Ishikawa (cell line): ENCODE measurements around the gene WDR5.

Experiments
- CEBPB ChIP-seq: IDR thresholded peaks from 2 replicates; pipeline ENCODE4 v1.6.1; 2012
- CREB1 ChIP-seq: IDR thresholded peaks from 2 replicates; pipeline ENCODE4 v1.6.1; 2012; ENCODE audit warnings: low read depth
- EGR1 ChIP-seq: IDR thresholded peaks from 2 replicates; pipeline ENCODE4 v1.6.1; 2012
- EP300 ChIP-seq: IDR thresholded peaks from 2 replicates; pipeline ENCODE4 v1.6.1; 2012; ENCODE audit warnings: borderline replicate concordance
- FOXM1 ChIP-seq: IDR thresholded peaks from 2 replicates; pipeline ENCODE4 v1.6.1; 2012; ENCODE audit warnings: low read depth, borderline replicate concordance
- NFIC ChIP-seq: IDR thresholded peaks from 2 replicates; pipeline ENCODE4 v1.6.1; 2012
- RAD21 ChIP-seq: IDR thresholded peaks from 2 replicates; pipeline ENCODE4 v1.6.1; 2012; ENCODE audit warnings: low read depth
- REST ChIP-seq: IDR thresholded peaks from 2 replicates; pipeline ENCODE4 v1.6.1; 2012; ENCODE audit warnings: low read depth, mild to moderate bottlenecking
- TAF1 ChIP-seq: IDR thresholded peaks from 2 replicates; pipeline ENCODE4 v1.6.1; 2012; ENCODE audit warnings: low read depth, mild to moderate bottlenecking
- TCF12 ChIP-seq: IDR thresholded peaks from 2 replicates; pipeline ENCODE4 v1.6.1; 2012; ENCODE audit warnings: low read depth
- TEAD4 ChIP-seq: IDR thresholded peaks from 2 replicates; pipeline ENCODE4 v1.6.1; 2012
- YY1 ChIP-seq: IDR thresholded peaks from 2 replicates; pipeline ENCODE4 v1.6.1; 2012; ENCODE audit warnings: low read depth
- ZBTB7A ChIP-seq: IDR thresholded peaks from 2 replicates; pipeline ENCODE4 v1.6.1; 2012; ENCODE audit warnings: low read depth
- TF ChIP-seq, protein P1 (sequence below): IDR thresholded peaks from 2 replicates; pipeline ENCODE4 v1.6.1; 2012
- TF ChIP-seq, protein P2 (sequence below): IDR thresholded peaks from 2 replicates; pipeline ENCODE4 v1.6.1; 2012

Gene WDR5

DNA sequence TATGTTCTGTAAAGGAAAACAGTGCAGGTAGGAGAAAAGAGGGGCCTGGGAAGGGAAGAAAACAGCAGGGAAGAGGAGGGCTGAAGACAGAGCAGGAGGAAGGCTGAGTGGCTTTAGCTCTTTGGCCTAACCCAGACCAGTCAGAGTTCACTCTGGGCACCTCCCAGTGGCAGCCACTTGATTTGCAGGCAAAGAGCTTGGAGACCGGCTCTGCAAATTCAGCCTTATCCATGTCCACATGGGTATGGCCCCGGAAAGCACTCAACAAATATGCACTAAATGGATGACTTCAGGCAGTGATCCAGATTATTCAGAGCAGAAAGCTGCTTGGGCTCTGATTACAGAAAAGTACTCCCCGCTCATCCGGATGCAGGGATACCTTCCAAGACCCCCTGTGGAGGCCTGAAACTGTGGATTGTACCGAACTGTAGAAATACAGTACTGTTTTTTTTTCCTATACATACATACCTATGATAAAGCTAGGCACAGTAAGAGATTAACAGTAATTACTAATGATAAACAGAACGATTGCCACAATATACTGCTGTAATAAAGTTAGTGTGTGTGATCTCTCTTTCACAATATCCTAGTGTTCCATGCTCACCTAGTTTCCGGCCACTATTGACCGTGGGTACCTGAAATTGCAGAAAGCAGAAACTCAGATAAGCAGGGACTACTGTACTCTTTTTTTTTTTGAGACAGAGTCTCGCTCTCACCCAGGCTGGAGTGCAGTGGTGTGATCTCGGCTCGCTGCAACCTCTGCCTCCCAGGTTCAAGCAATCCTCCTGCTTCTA, 33.1 kb downstream of the WDR5 start:
- TF ChIP-seq, protein P1, sequence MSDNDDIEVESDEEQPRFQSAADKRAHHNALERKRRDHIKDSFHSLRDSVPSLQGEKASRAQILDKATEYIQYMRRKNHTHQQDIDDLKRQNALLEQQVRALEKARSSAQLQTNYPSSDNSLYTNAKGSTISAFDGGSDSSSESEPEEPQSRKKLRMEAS: no peak
- TF ChIP-seq CREB1 (no peak), TAF1 (no peak), FOXM1 (no peak), REST (no peak), EGR1 (no peak), NFIC (no peak), RAD21 (no peak), ZBTB7A (no peak), EP300 (no peak), TCF12 (no peak), TEAD4 (no peak), YY1 (no peak), CEBPB (no peak)
- TF ChIP-seq, protein P2, sequence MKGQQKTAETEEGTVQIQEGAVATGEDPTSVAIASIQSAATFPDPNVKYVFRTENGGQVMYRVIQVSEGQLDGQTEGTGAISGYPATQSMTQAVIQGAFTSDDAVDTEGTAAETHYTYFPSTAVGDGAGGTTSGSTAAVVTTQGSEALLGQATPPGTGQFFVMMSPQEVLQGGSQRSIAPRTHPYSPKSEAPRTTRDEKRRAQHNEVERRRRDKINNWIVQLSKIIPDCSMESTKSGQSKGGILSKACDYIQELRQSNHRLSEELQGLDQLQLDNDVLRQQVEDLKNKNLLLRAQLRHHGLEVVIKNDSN: no peak

- no peak for TF ChIP-seq TAF1
- TF ChIP-seq RAD21: no peak
- TF ChIP-seq TCF12: no peak
- TF ChIP-seq TEAD4: no peak
- no peak for TF ChIP-seq YY1
- TF ChIP-seq FOXM1: no peak
- TF ChIP-seq ZBTB7A: no peak
- TF ChIP-seq, protein P1: no peak
- TF ChIP-seq, protein P2: no peak
- TF ChIP-seq REST: no peak
- TF ChIP-seq EP300: no peak
- no peak for TF ChIP-seq EGR1
- TF ChIP-seq NFIC: no peak
- no peak for TF ChIP-seq CEBPB
- TF ChIP-seq CREB1: no peak
Observed at GRCh38 chr9:134169724-134170401, 34.0 kb downstream of the WDR5 start.

GRCh38 chr9:134170532-134171315, 34.8 kb downstream of the WDR5 start:
- no peak for TF ChIP-seq TAF1
- TF ChIP-seq, protein P2: no peak
- no peak for TF ChIP-seq YY1
- TF ChIP-seq REST: no peak
- TF ChIP-seq EGR1: no peak
